HG03558 (cell line): Measurements from ENCODE around the gene RNU1-4.
"Not testable (repeated sequence)": the region's sequence is repeated elsewhere in the genome, so short reads cannot be mapped to it uniquely, and the experiment has no call there.

ENCODE experiments used
- ATAC-seq: cut with Tn5 transposase; IDR thresholded peaks from one replicate; pipeline ENCODE4 v1.9.1; 2021; ENCODE audit warnings: moderate number of reproducible peaks; ENCODE audit not compliant: unreplicated experiment; ENCODE audit errors: extremely low read depth

The RNU1-4 gene

DNA sequence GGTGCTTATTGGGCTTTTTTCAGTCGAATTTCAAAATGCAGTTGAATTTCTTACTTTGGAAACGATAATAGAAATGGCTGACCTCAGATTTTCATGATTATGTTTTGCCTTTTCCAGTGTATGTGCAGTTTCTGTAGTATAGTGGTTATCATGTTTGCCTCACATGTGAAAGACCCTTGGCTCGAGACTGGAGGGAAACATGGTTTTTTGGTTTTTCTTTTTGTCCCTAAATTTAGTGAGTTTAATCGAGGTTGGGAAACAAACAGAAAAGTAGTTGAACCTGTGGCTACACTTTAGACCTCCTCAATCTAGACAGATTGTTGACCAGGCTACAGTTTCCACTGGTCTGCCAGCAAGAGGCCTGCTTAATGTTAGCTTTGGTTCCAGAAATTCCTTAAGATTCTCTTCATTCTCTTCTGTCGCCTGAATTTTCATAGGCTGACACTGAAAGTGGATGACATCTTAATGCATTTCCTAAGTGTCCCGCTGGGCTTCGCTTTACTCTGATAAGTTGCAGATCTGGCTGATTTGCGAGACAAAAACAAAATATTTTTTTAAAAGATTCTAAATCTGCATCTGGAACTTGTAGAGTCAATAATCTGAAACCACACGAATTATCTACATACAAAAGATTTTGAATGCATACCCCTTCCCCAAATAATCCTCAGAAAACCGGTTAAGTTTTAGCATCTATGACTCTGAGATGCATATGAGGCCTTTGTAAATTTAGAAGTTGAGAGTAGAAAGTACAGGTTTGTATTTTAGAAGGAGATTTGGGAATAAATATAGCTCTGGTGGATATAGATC, 14.7 kb upstream of the RNU1-4 start:
- not testable (repeated sequence) for ATAC-seq

DNA sequence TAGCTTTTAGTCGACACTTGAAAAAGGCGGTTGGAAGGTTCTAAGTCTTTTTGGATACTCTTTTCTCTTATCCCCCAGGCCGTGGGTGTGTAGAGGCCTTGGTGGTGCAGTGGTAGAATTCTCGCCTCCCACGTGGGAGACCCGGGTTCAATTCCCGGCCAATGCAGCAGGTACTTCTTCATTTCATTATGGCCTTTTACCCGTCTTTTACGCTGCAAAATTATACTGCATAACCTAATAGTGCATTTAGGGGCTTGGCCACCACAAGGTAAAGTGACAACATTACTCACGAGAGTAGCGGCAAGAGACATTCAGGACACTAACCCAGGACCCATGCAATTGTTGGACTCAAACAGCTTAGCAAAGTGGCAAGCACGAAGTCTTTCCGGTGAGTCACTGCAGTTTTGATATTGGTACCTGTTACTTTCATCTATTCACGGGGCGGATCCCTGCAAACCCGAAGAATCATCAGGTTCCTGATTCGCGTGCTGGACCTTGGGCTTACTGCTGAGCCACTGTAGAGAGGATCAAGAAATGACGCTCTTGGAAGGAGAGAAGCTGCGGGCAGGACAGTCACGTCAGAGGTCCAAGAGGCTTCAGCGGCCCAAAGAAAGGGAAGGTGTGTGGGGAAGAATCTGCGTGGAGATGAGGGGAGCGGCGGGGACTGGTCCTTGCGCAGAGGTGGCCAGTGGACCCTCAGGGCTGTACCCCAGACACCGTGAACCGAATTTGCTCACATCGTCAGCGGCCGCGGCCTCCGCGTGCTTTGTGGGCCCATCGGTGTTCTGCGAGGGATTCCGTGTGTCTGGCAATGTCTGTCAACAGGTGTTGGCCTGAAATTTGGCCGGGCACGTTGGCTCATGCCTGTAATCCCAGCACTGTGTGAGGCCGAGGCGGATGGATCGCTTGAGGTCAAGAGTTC, 12.9 kb upstream of the RNU1-4 start:
- no peak for ATAC-seq

DNA sequence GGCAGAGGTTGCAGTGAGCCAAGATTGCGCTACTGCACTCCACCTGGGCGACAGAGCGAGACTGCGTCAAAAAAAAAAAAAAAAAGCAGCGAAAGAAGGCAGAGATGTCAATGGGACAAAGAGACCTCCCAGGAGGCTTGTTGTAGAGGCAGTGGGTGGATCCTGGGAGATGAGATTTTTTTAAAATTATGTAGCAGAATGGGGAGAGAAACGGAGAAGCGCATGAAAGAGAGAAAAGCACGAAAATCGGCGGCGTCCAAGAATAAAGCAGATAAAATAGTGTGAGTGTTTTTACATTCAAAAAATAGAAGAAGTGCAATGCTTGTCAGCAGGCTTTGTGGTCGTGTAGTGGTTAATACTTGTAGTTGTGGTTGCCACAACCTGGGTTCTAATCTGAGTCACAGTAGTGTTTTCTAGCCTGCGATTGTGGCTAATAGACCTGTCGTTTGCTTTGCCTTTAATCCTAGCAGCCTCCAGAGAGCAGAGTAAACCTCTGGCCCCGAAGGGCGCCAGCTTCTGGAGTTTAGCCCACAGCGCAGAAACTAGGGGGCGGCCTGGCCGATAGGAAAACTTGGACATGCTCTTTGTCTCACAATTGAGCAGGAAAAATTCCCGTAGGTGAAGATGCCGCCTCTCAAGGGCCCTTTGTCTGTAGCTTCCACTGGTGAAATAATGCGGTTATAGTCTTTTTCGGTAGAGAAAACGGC, 11.9 kb upstream of the RNU1-4 start:
- ATAC-seq: not testable (repeated sequence)

DNA sequence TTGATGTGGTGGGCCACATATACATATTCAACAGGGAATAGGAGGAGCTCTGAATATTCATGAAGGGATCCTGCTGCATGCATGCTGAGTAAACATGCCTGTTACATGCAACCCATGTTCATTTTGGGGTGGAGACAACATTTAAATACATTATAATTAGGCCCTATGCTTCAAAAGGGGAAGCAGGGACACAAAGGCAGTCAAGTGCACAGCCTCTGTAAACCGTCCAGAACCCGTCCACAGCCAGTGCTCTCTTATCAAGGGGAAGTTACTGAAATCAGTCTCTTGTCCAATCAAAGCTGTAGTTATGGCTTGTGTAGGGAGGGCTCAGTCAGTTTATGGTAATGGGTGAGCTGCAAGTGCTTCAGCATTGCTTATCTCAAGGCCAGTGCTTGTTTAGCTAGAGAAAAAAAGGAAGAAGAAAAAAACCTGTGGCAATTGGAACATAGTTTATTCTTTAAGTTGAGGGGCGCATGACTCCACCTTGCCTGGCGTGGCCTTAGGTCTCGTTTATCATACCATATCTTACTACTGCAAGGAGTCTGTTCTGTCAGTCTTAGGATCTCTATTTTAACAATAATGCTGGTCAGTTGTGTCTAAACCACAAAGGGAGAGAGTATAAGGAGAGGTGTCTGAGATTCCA, 7.9 kb upstream of the RNU1-4 start:
- not testable (repeated sequence) for ATAC-seq

DNA sequence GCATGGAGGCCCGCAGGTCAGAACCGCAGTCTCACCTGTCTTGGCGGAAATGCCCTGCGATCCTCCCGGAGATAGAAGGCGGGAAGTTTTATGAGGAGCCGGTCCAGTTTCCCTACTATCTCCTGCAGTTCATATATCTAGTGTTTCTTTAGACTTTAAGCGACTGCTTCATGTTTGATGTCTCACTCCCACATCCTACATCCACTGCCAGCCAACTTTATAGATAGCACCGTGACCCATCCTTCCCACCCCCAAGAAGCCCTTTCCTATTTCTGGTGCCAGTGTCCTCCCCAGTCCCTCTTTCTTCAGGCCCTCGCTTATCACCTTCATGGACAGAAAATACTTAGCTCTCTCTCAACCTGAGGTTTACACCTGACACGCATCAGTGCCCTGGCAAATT, 914 bp downstream of the RNU1-4 start:
- not testable (repeated sequence) for ATAC-seq

DNA sequence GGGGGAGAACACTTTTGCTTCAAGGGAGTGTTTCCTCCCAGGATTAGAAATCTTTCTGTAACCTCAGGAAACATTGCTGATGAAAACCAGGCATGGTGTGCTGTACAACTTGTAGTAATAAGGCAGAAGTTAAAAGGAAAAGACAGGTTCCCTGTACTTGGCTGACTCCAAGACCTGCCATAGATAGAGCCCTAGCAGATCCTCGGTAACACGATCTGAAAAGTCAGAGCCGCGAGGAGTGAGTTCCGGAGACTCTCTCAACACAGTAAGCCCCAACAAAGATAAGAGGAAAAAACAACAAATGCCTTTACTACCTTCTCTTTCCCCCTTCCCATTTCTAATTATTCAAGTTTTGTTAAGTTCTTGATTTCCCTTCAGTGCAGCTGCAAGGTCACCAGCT, 7.3 kb downstream of the RNU1-4 start:
- ATAC-seq: not testable (repeated sequence)

DNA sequence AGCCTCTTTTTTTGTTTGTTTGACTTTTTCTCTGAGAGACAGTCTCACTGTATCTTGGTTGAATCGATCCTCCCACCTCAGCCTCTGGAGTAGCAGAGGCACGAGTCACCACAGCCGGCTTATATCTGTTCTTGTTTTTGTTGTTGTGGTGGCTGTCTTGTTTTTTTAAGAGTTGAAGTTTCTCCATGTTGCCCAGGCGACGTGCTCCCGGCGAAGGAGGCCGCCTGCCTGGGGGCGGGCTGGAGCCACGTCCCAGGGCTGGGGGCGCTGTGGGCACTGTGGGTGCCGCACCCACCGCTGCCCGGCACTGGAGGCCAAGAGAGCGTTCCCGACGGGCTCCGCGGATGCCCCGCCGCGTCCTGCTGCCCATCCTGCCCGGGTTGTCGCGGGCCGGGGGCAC, 8.4 kb downstream of the RNU1-4 start:
- ATAC-seq: not testable (repeated sequence)

DNA sequence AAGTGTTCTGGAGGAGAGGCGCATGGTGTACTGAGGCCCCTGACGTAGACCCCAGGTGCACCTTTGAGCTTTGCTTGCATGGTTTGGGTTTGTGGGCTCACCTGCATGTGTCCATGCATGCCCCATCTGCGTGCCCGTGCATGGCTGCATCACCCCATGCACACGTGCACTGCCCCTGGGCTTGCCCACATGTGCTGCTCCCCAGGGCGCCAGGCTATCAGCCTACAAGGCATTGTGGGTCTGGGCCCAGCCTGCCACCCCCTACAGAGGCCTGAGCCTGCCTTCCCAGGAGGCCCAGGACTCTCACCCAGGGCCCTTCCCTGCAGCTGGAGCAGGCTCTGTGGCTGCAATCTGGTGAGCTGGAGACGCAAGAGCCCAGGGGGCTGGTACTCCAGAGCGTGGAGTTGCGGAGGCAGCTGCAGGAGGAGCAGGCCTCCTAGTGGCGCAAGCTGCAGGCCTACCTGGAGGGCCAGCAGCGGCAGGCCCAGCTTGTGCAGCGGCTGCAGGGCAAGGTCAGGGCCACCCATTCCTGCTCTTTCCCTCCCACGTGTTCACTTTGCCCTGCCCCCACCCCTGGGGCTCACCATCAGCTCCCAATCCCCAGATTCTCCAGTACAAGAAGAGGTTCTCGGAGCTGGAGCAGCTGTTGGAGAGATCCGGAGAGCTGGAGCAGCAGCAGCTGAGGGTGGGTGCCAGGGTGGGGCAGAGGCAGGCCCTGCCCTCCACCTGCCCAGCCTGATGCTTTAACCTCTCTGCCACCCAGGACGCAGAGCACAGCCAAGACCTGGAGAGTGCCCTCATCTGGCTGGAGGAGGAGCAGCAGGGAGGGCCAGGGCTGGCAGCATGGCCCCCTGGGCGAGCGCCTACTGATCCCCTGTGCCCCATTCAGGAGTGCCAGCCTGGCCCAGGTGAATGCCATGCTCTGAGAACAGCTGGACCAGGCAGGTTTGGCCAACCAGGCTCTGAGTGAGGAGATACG, 9.9 kb downstream of the RNU1-4 start:
- ATAC-seq: not testable (repeated sequence)

DNA sequence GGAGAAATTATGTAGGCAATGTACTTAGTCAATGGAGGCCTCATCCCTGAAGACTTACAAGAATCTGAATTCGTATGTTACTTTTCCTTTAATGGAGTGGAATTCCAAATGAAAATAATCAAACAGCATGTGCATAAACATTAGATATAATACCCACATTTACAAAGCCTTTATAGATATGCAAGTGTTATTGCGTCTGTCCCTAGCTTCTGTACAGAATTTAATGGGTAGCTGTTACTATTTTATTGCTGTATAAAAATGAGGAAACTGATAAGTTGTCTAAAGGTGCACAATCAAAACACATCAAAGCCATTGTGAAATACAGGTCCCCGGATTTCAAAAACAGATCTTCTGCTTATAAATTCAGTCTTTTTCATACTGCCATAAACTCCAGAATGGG, 12.5 kb downstream of the RNU1-4 start:
- ATAC-seq: not testable (repeated sequence)

DNA sequence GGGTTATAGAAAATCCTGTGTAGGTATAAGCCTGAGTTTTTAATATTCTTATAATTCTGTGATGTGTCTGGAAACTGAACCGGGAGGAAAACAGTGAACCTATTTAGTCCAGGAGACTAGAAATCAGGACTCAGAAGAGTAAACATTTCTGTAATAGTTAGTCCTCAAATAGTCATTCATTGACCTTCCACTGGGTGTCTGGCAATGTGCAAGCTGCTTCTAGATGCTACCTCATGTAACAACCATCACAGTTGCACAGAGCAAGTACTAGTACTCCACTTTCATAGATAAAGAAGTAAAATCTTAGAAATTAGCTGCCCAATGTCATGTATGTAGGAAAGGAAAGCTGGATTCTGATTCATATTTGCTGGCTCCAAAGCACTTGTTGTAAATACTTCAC, 15.1 kb downstream of the RNU1-4 start:
- not testable (repeated sequence) for ATAC-seq

DNA sequence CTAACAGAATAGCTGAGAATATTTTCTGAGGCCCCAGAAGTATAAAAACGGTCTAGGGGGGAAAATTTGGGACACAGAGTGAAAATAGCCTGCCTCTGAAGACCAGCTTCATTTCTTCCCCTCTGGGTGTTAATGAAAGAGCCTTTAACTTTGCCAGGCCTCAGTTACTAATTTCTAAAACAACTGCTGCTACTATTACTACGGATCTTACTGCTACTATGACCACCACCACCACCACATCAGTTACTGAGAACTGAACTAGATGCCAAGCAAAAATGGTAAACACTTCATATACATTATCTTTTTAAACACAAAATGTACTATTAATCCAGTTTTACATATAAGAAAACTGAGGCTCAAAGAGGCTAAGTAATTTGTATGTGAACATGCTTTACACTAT, 15.6 kb downstream of the RNU1-4 start:
- not testable (repeated sequence) for ATAC-seq

DNA sequence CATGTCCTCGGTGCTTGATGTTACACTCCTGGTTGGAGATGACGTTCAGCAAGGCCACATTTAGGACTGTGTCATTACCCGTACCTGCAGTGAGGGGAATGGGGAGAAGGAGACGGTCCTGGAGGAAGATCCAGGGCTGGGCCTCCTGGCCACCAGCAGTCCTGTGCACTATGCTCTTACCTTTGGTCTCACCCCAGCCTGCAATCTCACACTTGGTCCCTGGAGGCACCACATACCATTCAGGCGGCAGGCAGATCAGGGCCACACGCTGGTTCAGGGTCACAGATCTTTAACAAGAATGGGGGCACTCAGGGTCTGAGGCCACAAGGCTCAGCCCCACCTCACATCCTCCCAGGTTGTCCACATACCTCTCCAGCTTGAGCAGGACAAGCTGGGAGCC, 17.3 kb downstream of the RNU1-4 start:
- ATAC-seq: not testable (repeated sequence)

DNA sequence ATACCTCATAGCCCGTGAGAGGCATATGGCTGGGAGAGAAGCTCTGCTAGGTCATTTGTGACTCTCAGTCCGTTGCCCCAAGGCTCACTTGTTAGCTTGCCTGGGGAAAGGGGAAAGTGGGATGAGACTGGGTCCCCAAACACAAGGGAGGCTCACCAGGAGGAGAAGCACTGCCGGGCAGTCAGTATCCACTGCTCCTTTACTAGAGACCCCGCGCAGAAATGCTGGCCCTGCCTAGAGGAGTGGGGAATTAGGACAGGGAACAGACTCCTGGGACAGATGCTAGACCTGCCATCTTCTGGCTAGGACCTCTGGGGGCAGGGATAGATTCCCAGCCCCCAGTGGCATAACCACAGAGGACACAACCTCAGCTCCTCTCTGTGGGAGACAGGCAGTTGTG, 17.7 kb downstream of the RNU1-4 start:
- not testable (repeated sequence) for ATAC-seq

DNA sequence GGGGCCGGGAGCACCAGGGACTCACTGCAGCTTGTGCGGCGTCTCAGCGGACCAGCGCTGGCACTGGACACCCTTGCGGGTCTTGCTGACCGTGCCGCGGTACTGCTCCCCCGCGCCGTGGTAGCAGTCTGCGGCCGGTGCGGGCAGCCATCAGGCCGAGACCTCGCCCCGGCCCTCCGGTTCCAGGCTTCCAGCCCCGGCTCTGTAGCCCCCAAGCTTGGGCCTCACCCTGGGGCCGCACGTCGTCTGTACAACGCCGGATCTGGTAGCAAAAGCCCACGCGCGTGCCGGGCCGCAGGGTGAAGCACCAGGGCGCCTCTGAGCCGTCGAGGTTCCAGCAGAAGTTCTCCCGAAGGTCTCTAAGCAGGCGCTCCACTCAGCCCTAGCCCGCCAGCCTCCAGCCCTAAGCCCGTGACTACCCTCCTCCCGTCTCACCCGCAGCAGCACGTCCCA, 18.8 kb downstream of the RNU1-4 start:
- not testable (repeated sequence) for ATAC-seq

DNA sequence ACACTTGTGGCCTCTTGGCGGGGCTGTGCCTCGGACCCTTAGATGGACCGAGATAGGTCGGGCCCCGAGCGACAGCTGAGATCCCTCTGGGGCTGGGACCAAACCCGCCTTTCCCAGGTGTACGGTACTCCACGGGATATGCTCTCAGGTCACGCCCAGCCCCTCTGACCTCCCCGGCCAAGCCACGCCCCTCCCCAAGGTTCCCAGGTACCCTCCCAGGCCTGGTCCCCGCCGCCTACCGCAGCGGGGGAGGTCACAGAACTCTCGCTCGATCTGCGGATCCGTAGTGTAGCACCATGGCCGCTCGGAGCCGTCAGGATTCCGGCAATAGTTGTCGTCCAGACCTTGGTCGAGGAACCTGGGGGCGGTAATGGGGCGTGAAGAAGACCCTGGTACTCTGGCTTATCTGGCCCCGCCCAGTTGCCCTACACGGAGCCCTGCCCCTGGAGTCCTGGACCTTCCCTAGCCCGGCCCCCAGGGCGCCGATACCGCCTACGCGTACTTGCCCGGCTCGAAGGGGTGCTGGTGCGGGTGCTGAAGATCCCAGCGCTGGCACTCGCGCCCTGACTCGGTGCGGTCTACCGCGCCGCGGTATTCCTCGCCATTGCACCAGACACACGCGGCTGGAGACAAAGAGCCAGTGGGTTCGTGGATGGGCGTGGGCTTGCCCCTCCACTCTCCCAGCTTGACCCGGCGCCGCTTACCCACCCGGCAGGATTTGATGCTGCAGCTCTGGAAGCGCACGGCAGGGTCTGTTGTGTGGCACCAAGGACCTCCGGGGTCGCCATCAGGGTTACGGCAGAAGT, 19.5 kb downstream of the RNU1-4 start:
- not testable (repeated sequence) for ATAC-seq

DNA sequence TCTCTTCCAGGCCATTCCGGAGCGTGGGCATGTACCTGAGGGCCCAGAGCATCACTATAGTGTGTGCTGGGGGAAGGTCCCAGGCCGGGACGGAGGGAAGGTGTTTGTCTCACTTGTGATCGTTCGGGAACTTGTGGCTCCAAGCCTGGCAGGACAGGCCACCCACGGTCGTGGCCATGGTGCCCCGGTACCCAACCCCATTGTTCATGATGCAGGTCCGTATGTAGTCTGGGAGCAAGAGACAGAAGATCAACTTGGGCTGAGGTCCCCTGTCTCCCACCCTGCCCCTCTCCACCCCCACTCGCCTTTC, 20.1 kb downstream of the RNU1-4 start:
- ATAC-seq: not testable (repeated sequence)

DNA sequence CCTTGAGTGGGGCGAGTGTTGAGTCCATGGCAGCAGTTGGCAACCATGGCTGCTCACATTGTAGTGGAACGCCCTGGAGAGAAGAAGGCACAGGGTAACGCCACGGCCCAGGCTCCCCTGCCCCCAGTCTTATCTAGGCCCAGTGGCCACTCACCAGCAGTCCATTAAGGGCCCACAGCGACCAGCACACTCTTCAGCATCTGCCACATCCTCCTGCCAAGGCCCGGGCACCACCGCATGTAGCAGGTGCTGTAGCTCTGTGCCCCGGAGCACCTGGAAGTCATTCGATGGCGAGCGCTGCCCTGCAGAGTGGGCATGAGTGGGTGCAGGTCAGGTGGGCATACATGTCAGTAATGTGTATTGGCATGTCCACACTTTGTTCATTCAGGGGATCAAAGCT, 20.5 kb downstream of the RNU1-4 start:
- not testable (repeated sequence) for ATAC-seq

DNA sequence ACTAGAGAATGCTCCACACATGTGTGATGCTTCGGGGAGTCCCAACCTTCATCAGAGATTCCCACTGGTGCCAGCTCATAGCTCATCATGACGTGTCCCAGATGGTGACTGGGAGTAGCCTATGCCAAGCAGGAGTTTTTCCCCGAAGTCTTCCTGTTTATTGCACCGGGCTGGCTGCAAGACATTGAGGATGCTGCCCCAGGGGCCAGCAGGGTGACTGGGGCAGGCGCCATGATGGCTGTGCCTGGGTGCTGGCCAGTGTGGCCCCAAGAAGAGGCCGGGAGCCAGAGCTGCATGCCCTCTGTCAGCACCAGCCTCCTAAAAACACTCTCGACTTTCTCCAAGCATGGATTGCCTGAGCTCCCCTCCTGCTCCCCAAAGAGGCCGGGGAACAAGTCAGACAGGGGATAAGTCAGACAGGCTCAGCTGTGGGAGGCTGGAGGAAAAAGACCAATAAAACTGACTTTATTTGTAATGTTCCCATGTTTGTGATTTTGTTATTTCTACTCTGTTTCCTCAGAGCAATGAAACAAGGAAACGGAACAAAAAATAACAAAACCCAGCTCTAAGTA, 24.0 kb downstream of the RNU1-4 start:
- not testable (repeated sequence) for ATAC-seq
